Measurements from ENCODE around the gene NGF. TPM values are rescaled to one million over a fixed set of nuclear protein-coding genes. Genes with fewer than 3 reads are reported as not detected.

NGF gene
- total and polyA plus RNA-seq, 2 of the 8 experiments (the other 6 are each of a cell fraction or from before 2014, with no cell fraction given) = 1.6 TPM; not detected in 1

GRCh38 chr1:115295904-115296696 is 41.9 kb downstream of the NGF start:
- no peak overlapping the region for H2BK15ac ChIP-seq (ENCODE audit: low read length)
- H3K23ac ChIP-seq (ENCODE audit: insufficient read length) = no peak overlapping the region
- H3K36me3 ChIP-seq (ENCODE audit: control insufficient read depth in 2 of 4, insufficient read depth in 4 of 4, low read length in 3 of 4) = no peaks in the 10 kb centered on the region
- no peaks in the 10 kb centered on the region for H3K9me3 ChIP-seq (ENCODE audit: insufficient read depth in 2 of 2, low read depth in 1 of 2, low read length in 1 of 2)
- no peak overlapping the region for H3K27ac ChIP-seq (ENCODE audit: low read depth, low read length)
- no peak overlapping the region for H3K18ac ChIP-seq (ENCODE audit: extremely low read depth, low read length)
- POLR2A ChIA-PET (ENCODE audit: partially characterized antibody) = no interaction called here
- no peaks in the 10 kb centered on the region for H3K23me2 ChIP-seq (ENCODE audit: low read depth, low read length)
- no peak overlapping the region for H4K91ac ChIP-seq (replicated peaks; ENCODE audit: insufficient read length, low read length)
- H4K20me1 ChIP-seq (replicated peaks in 1 of 2; ENCODE audit: control insufficient read depth in 1 of 2, insufficient read depth in 2 of 2, low read length in 2 of 2) = no peaks in the 10 kb centered on the region
- no peak overlapping the region for H3K56ac ChIP-seq (replicated peaks; ENCODE audit: insufficient read length, low read depth, low read length)
- no peaks in the 10 kb centered on the region for H3K79me2 ChIP-seq (ENCODE audit: control insufficient read depth in 1 of 2, insufficient read depth in 2 of 2, low read length in 2 of 2)
- no peak overlapping the region for H2BK12ac ChIP-seq (ENCODE audit: low read depth, low read length)
- H2BK20ac ChIP-seq (ENCODE audit: low read length) = no peak overlapping the region
- no peak overlapping the region for H2AFZ ChIP-seq (ENCODE audit: low read length)
- H3K9ac ChIP-seq (replicated peaks in 1 of 4; ENCODE audit: extremely low read depth in 1 of 4, low read depth in 3 of 4, low read length in 3 of 4) = no peak overlapping the region
- no peaks in the 10 kb centered on the region for H3K79me1 ChIP-seq (ENCODE audit: low read depth, low read length)
- no peak overlapping the region for H3K14ac ChIP-seq (ENCODE audit: insufficient read length)
- no peak overlapping the region for H4K8ac ChIP-seq (ENCODE audit: extremely low read depth, insufficient read depth, low read length)
- no peak overlapping the region for H3K4me2 ChIP-seq (ENCODE audit: insufficient read depth in 1 of 2, low read depth in 2 of 2, low read length in 2 of 2)
- no peak overlapping the region for H2AK5ac ChIP-seq (ENCODE audit: low read depth, low read length)
- H3K27me3 ChIP-seq (replicated peaks in 1 of 4; ENCODE audit: control insufficient read depth in 3 of 4, extremely low read depth in 1 of 4, insufficient read depth in 3 of 4, low read length in 3 of 4) = 0 out of 7 replicates have a peak, but pooled peaks cover 0 to 1% (median 0%) of the 10 kb centered on the region in 4 experiments
- H2BK120ac ChIP-seq (replicated peaks; ENCODE audit: low read depth, low read length) = no peak overlapping the region
- H2BK5ac ChIP-seq (ENCODE audit: low read depth, low read length) = no peak overlapping the region
- peaks cover 0 to 7% (median 3%) of the 10 kb centered on the region in 4 experiments; a peak in 3 of 7 replicates for H3K4me1 ChIP-seq (replicated peaks in 1 of 4; ENCODE audit: control insufficient read depth in 3 of 4, insufficient read depth in 4 of 4, low read length in 3 of 4)
- no peak overlapping the region for H4K5ac ChIP-seq (ENCODE audit: insufficient read length, low read depth, low read length)
- FAIRE-seq (no peak), DNase-seq (ENCODE audit: low read depth in 1 of 2, low spot score in 2 of 2) (no peak)
- 88% methylated on average over 3 of the region's 3 CpGs; no CpG with 5 or more reads in 1 of the 2 experiments for WGBS, 2 experiments (ENCODE audit: extremely low coverage in 1 of 2, insufficient coverage in 1 of 2, insufficient read length in 1 of 2, insufficient replicate concordance in 2 of 2, low coverage in 1 of 2, low lambda C conversion rate in 2 of 2, missing lambda C conversion rate in 1 of 2)
- H3K4ac ChIP-seq (replicated peaks; ENCODE audit: insufficient read length, low read depth, low read length) = no peak overlapping the region
- CTCF ChIA-PET (ENCODE audit: partially characterized antibody) = interaction anchor here (1.0 to 5.2 kb wide), 3 partner anchors 12 to 171 kb away, joined by 3 to 34 read pairs (median 5); no protein-coding TSS in a partner anchor
- H3K4me3 ChIP-seq (ENCODE audit: extremely low read depth in 1 of 4, insufficient read depth in 2 of 4, low read depth in 3 of 4, low read length in 4 of 4) = no peak overlapping the region
- TF ChIP-seq RXRA (IDR thresholded peaks at IDR 0.05; ENCODE audit: insufficient read depth, low read depth, low read length) (no peak), SUZ12 (IDR thresholded peaks at IDR 0.05; ENCODE audit: low read length) (no peak), BRCA1 (IDR thresholded peaks at IDR 0.05; ENCODE audit: low read depth, low read length) (no peak), RFX5 (IDR thresholded peaks at IDR 0.05; ENCODE audit: borderline replicate concordance, low read depth, low read length) (no peak), POLR2A (IDR thresholded peaks at IDR 0.05; ENCODE audit: control extremely low read depth in 1 of 2, low read depth in 2 of 2, low read length in 2 of 2) (no peak), TAF1 (IDR thresholded peaks at IDR 0.05; ENCODE audit: low read depth, low read length) (no peak), TAF7 (optimal IDR thresholded peaks at IDR 0.05; ENCODE audit: borderline replicate concordance, low read depth, low read length) (no peak)
- TF ChIP-seq, protein P1, sequence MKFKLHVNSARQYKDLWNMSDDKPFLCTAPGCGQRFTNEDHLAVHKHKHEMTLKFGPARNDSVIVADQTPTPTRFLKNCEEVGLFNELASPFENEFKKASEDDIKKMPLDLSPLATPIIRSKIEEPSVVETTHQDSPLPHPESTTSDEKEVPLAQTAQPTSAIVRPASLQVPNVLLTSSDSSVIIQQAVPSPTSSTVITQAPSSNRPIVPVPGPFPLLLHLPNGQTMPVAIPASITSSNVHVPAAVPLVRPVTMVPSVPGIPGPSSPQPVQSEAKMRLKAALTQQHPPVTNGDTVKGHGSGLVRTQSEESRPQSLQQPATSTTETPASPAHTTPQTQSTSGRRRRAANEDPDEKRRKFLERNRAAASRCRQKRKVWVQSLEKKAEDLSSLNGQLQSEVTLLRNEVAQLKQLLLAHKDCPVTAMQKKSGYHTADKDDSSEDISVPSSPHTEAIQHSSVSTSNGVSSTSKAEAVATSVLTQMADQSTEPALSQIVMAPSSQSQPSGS (IDR thresholded peaks at IDR 0.05; ENCODE audit: low read length) = no peak

Data from H1 (cell line).